GM10266 (cell line): ENCODE results near the gene SUSD3.
"Not testable (repeated sequence)": the region's sequence is repeated elsewhere in the genome, so short reads cannot be mapped to it uniquely, and the experiment has no call there.

Experiments used
- DNase-seq: peaks from one replicate; pipeline ENCODE4 v3.0.0; 2012; ENCODE audit errors: extremely low spot score
- TF ChIP-seq, protein P1 (sequence below): IDR thresholded peaks from 2 replicates; pipeline ENCODE4 v1.5.1; 2012; ENCODE audit warnings: mild to moderate bottlenecking, low read depth; ENCODE audit not compliant: control insufficient read depth, insufficient read depth; ENCODE audit errors: missing control alignments

Gene SUSD3

DNA sequence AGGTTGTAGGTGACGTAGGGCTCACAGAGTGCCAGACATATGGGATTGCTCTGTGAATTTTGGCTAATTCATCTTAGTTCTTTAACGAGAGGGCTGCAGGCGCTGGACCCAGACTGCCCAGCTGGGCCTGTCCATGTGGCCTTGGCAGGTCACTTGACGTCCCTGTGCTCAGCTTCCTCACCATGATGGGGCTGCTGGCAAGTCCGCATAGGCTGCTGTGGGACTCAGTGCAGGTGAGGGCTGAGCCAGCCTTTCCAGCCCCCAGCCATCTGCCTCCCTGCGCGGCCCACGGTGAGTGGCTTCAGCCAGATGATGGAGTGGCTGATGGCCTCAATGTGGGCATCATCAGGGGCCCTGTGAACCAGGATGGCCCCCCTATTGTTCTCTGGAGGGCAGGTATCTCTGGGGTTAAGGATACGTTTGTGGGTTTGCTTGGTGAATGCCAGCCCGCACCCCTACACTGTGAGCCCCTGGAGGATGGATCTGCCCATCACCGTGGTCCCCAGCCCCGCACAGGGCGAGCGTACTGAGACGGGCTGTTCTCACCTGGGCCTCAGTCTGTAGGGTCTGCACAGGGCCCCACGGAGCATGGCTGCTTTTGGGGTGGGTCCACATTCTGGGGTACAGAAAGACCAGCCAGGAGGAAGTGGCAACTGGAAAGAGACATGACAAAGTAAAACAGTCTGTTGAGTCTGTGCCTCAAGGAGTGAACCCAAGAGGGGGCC, 41.2 kb downstream of the SUSD3 start:
- no peak for DNase-seq
- TF ChIP-seq, protein P1, sequence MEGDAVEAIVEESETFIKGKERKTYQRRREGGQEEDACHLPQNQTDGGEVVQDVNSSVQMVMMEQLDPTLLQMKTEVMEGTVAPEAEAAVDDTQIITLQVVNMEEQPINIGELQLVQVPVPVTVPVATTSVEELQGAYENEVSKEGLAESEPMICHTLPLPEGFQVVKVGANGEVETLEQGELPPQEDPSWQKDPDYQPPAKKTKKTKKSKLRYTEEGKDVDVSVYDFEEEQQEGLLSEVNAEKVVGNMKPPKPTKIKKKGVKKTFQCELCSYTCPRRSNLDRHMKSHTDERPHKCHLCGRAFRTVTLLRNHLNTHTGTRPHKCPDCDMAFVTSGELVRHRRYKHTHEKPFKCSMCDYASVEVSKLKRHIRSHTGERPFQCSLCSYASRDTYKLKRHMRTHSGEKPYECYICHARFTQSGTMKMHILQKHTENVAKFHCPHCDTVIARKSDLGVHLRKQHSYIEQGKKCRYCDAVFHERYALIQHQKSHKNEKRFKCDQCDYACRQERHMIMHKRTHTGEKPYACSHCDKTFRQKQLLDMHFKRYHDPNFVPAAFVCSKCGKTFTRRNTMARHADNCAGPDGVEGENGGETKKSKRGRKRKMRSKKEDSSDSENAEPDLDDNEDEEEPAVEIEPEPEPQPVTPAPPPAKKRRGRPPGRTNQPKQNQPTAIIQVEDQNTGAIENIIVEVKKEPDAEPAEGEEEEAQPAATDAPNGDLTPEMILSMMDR = no peak

DNA sequence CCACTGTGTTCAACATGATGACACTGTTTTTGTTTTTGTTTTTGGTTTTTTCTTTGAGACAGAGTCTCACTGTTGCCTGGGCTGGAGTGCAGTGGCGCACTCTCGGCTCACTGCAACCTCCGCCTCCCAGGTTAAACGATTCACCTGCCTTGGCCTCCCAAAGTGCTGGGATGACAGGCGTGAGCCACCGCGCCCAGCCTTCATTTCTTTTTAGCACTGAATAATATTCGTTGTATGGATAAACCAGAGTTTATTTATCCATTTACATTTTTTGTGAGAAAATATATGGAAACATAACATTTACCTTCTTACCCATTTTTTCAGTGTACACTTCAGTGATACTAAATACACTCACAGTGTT, 41.8 kb downstream of the SUSD3 start:
- TF ChIP-seq, protein P1 = no peak
- DNase-seq = no peak

DNA sequence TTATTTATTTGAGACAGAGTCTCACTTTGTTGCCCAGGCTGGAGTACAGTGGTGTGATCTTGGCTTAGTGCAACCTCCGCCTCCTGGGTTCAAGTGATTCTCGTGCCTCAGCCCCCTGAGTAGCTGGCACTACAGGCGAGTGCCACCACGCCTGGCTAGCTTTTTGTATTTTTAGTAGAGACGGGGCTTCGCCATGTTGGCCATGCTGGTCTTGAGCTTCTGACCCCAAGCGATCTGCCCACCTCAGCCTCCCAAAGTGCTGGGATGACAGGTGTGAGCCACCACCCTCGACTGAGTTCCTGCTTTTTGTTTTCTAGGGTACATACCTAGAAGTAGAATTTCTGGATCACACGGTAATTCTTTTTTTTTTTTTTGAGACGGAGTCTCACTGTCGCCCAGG, 42.6 kb downstream of the SUSD3 start:
- not testable (repeated sequence) for DNase-seq

DNA sequence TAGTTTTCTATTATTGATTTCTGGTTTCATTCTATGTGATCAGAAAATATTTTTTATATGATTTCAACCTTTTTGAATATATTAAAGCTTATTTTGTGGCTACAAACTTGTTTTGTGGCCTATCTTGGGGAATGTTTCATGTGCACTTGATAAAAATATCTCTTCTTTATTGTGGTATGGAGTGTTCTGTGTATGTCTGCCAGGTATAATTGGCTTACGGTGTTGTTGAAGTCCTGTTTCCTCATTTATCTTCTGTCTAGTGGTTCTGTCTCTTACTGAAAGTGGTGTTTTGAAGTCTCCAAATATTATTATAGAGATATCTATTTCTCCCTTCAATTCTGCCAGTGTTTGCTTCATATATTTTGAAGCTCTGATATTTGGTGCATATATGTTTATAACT, 47.1 kb downstream of the SUSD3 start:
- TF ChIP-seq, protein P1 = no peak

DNA sequence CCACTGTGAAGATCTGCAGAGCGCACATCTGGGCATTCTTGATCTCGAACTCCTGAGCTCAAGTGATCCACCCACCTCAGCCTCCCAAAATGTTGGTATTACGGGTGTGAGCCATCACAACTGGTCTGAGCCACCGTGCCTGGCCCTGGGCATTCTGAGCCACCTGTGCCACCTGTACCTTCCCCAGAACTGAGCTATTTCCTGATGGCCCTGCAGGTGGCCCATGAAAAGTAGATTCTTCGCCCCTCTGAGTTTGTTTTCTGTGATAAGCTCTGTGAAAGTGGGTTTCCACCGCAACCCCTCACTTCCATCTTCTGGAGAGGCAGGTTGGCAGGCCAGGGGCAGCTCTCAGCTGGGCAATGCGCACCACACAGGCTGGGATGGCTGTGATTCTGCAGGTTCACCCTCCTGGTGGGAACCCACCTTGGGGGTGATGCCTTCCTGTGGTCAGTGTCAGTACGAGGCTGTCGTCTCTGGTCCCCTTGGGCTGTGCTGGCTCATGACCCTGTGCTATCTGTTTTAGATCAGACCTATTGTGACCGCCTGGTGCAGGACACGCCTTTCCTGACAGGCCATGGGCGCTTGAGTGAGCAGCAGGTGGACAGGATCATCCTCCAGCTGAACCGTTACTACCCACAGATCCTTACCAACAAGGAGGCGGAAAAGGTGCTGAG, 48.8 kb downstream of the SUSD3 start:
- no peak for DNase-seq
- TF ChIP-seq, protein P1 = no peak

More for the DNA sequence above, 47.1 kb downstream of the SUSD3 start:
- DNase-seq = no peak

DNA sequence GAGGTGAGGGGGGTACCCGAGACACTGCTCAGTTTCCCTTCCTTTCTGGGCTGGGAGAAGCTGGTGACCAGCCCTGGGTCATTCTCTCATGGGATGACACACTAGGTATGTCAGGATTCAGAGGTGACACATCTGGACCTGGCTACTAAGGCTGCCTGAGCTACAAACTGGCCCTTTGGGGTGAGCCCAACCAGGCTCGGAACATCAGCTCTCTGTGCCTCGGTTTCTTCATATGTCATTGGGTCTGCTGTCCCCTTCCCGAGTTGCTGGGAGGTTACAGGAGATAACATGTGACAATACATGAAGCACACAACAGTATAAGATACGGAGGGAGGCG, 49.3 kb downstream of the SUSD3 start:
- TF ChIP-seq, protein P1 = no peak

DNA sequence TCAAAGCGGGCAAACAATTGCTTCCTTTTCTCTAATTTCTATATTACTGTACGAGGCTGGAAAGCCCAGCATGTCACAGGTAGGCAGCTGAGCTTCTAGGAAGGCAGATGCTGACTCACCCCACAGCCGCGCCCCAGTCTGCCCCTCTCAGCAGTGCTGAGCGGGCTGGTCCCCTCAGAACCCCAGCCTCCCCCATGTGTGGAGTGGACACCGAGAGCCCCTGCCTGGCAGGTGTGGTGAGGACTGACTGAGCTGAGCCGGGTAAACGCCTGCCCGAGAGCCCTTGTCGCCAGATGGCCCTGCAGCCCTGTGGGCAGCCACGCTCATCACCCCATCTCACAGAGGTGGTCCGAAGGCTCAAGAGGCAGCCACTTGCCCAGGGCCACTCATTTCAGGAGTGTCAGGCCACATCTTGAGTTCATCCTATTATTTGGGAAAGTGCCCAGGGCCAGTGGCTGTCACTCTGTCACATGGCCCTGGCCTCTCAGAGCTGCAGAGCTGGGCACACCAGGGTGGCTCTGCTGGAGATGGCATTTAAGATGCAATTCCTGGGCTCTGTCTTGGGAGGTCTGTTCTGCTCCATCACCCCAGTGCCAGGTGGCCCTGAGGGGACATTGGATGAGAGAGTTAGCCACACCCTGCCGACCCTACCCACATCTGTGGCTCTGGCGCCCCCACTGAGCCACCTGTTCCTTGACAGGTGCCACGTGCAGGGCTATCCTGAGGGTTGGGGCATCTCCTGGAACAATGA, 50.0 kb downstream of the SUSD3 start:
- TF ChIP-seq, protein P1 = peak; percentile 13
- no peak for DNase-seq

More for the DNA sequence above, 49.3 kb downstream of the SUSD3 start:
- no peak for DNase-seq
